SK-N-SH (cell line): ENCODE results near the gene SURF4. TPM values are rescaled to one million over a fixed set of nuclear protein-coding genes. Genes with fewer than 3 reads are reported as not detected.

Source experiments
- CTCF ChIA-PET: fragments of 300-600, 350-600 bp; formaldehyde crosslinking; extraction: SDS; loops from one replicate; lab custom pipeline; 2021; lab: Yijun Ruan, JAX
- POLR2A ChIA-PET: fragments of 350-600 bp; sonication (Branson Sonifier 250); formaldehyde crosslinking; extraction: SDS; loops from one replicate; lab custom pipeline; 2020; ENCODE audit warnings: antibody characterized with exemption, inconsistent platforms; lab: Yijun Ruan, JAX
- DNase-seq: peaks from one replicate; pipeline ENCODE4 v3.0.0; 2012
- H2AFZ ChIP-seq: fragments of 200-600 bp; sonication (generic); 2 replicates; pipeline ENCODE4 v1.8.1; 2016; ENCODE audit warnings: antibody characterized with exemption, mild to moderate bottlenecking, low read depth
- H3F3A ChIP-seq: fragments of 200-600 bp; sonication (generic); replicated peaks from 2 replicates; pipeline ENCODE3; 2016; ENCODE audit warnings: antibody characterized with exemption, mild to moderate bottlenecking; ENCODE audit not compliant: insufficient read depth
- H3K27ac ChIP-seq, 2 experiments: fragments of 200-500 bp in 1 of 2; fragments of 200-600 bp in 1 of 2; sonication (Bioruptor generic) in 1 of 2; sonication (generic), shearing (Covaris generic) in 1 of 2; 2 replicates each; pipeline versions ENCODE4 v1.5.1 to v1.6.1; 2014 to 2016; ENCODE audit warnings: low read depth in 2 of 2, inconsistent platforms in 1 of 2, low read length in 1 of 2, mild to moderate bottlenecking in 1 of 2, mixed read lengths in 1 of 2
- H3K27me3 ChIP-seq: fragments of 200-600 bp; sonication (generic), shearing (Covaris generic); 2 replicates; pipeline ENCODE4 v1.6.1; 2016; ENCODE audit warnings: mixed run types; ENCODE audit not compliant: insufficient read depth
- H3K36me3 ChIP-seq, 2 experiments: fragments of 200-500 bp in 1 of 2; fragments of 200-600 bp in 1 of 2; sonication (Bioruptor generic) in 1 of 2; sonication (generic) in 1 of 2; replicated peaks in 1 of 2; 2 replicates each; pipeline versions ENCODE3 to v1.5.1; 2014 to 2016; ENCODE audit warnings: low read length in 1 of 2, mild to moderate bottlenecking in 1 of 2; ENCODE audit not compliant: insufficient read depth in 2 of 2, control insufficient read depth in 1 of 2
- H3K4me1 ChIP-seq, 2 experiments: fragments of 200-500 bp in 1 of 2; fragments of 200-600 bp in 1 of 2; sonication (Bioruptor generic) in 1 of 2; sonication (generic), shearing (Covaris generic) in 1 of 2; 2 replicates each; pipeline versions ENCODE4 v1.5.1 to v1.6.1; 2014 to 2016; ENCODE audit warnings: low read depth in 1 of 2, low read length in 1 of 2, mixed run types in 1 of 2; ENCODE audit not compliant: insufficient read depth in 2 of 2, control insufficient read depth in 1 of 2
- H3K4me2 ChIP-seq: fragments of 200-600 bp; sonication (generic), shearing (Covaris generic); 2 replicates; pipeline ENCODE4 v1.6.1; 2017; ENCODE audit warnings: mixed run types
- H3K4me3 ChIP-seq, 2 experiments: fragments of 200-500 bp in 1 of 2; fragments of 200-600 bp in 1 of 2; sonication (Bioruptor generic) in 1 of 2; sonication (generic), shearing (Covaris generic) in 1 of 2; 2 replicates each; pipeline versions ENCODE4 v1.5.1 to v1.8.1; 2014 to 2016; ENCODE audit warnings: low read depth in 2 of 2, inconsistent platforms in 1 of 2, low read length in 1 of 2, mild to moderate bottlenecking in 1 of 2, mixed read lengths in 1 of 2, moderate library complexity in 1 of 2
- H3K79me2 ChIP-seq: fragments of 200-600 bp; sonication (generic); 2 replicates; pipeline ENCODE4 v1.8.1; 2017; ENCODE audit warnings: mild to moderate bottlenecking; ENCODE audit not compliant: insufficient read depth
- H3K9ac ChIP-seq: fragments of 200-600 bp; sonication (generic); 2 replicates; pipeline ENCODE4 v1.6.1; 2017; ENCODE audit warnings: mixed run types
- H3K9me2 ChIP-seq: fragments of 200-600 bp; sonication (generic); 2 replicates; pipeline ENCODE4 v1.6.1; 2017; ENCODE audit warnings: mixed run types
- H3K9me3 ChIP-seq: fragments of 200-600 bp; sonication (generic); 2 replicates; pipeline ENCODE4 v1.6.1; 2017; ENCODE audit warnings: mixed run types, mild to moderate bottlenecking, moderate library complexity
- H4K20me1 ChIP-seq: fragments of 200-600 bp; sonication (generic); 2 replicates; pipeline ENCODE4 v1.6.1; 2017; ENCODE audit warnings: mild to moderate bottlenecking, mixed run types; ENCODE audit not compliant: insufficient read depth
- CHD2 ChIP-seq: fragments of 150-350 bp; IDR thresholded peaks from 2 replicates; pipeline ENCODE4 v1.6.1; 2018; ENCODE audit warnings: low read length; ENCODE audit not compliant: partially characterized antibody
- ELF1 ChIP-seq: IDR thresholded peaks from 2 replicates; pipeline ENCODE4 v1.4.0; 2012
- EP300 ChIP-seq, 2 experiments: IDR thresholded peaks; 2 replicates each; pipeline versions ENCODE4 v1.4.0 to v1.6.1; 2012; ENCODE audit warnings: borderline replicate concordance in 1 of 2, low read depth in 1 of 2, low read length in 1 of 2
- EZH2phosphoT487 ChIP-seq: fragments of 200-600 bp; sonication (generic); IDR thresholded peaks from 2 replicates; pipeline ENCODE4 v1.6.1; 2017; ENCODE audit warnings: low read depth, mixed run types, mild to moderate bottlenecking, antibody characterized with exemption, moderate library complexity, borderline replicate concordance
- FOSL2 ChIP-seq: IDR thresholded peaks from 2 replicates; pipeline ENCODE4 v1.4.0; 2012; ENCODE audit warnings: low read depth, mild to moderate bottlenecking, moderate library complexity, borderline replicate concordance
- GABPA ChIP-seq: IDR thresholded peaks from 2 replicates; pipeline ENCODE4 v1.4.0; 2012; ENCODE audit warnings: low read depth, mild to moderate bottlenecking
- GATA2 ChIP-seq: sonication (generic); formaldehyde crosslinking; IDR thresholded peaks from 2 replicates; pipeline ENCODE4 v1.5.0; 2020; ENCODE audit warnings: mild to moderate bottlenecking, missing genetic modification reagents
- JUND ChIP-seq: IDR thresholded peaks from 2 replicates; pipeline ENCODE4 v1.4.0; 2012
- MEF2A ChIP-seq: IDR thresholded peaks from 2 replicates; pipeline ENCODE4 v1.4.0; 2012; ENCODE audit warnings: low read depth, borderline replicate concordance
- MXI1 ChIP-seq: IDR thresholded peaks from 2 replicates; pipeline ENCODE4 v1.6.1; 2012; ENCODE audit warnings: mild to moderate bottlenecking, low read depth, low read length, improper control_type of control experiment
- NFIC ChIP-seq: IDR thresholded peaks from 2 replicates; pipeline ENCODE4 v1.4.0; 2012; ENCODE audit warnings: borderline replicate concordance
- NRF1 ChIP-seq: IDR thresholded peaks from 2 replicates; pipeline ENCODE4 v1.6.1; 2012; ENCODE audit warnings: low read depth, mild to moderate bottlenecking, low read length
- POLR2AphosphoS5 ChIP-seq: IDR thresholded peaks from 2 replicates; pipeline ENCODE4 v1.6.1; 2012; ENCODE audit warnings: low read depth, low read length
- RAD21 ChIP-seq: IDR thresholded peaks from 2 replicates; pipeline ENCODE4 v1.6.1; 2012; ENCODE audit warnings: mild to moderate bottlenecking, low read length
- RCOR1 ChIP-seq: fragments of 150-350 bp; IDR thresholded peaks from 2 replicates; pipeline ENCODE4 v1.6.1; 2017; ENCODE audit warnings: antibody characterized with exemption, low read length
- RFX5 ChIP-seq: IDR thresholded peaks from 2 replicates; pipeline ENCODE4 v1.6.1; 2012; ENCODE audit warnings: mild to moderate bottlenecking, improper control_type of control experiment, low read length
- RXRA ChIP-seq: IDR thresholded peaks from 2 replicates; pipeline ENCODE4 v1.4.0; 2012; ENCODE audit warnings: low read depth, mild to moderate bottlenecking, borderline replicate concordance
- SIN3A ChIP-seq: IDR thresholded peaks from 2 replicates; pipeline ENCODE4 v1.6.1; 2012; ENCODE audit warnings: low read depth, mild to moderate bottlenecking, low read length, moderate library complexity, borderline replicate concordance
- SMC3 ChIP-seq: IDR thresholded peaks from 2 replicates; pipeline ENCODE4 v1.6.1; 2012; ENCODE audit warnings: low read depth, low read length, improper control_type of control experiment
- TAF1 ChIP-seq: IDR thresholded peaks from 2 replicates; pipeline ENCODE4 v1.6.1; 2012; ENCODE audit warnings: low read depth, mild to moderate bottlenecking, low read length, moderate library complexity, borderline replicate concordance
- TCF12 ChIP-seq: IDR thresholded peaks from 2 replicates; pipeline ENCODE4 v1.4.0; 2012
- TEAD4 ChIP-seq: IDR thresholded peaks from 2 replicates; pipeline ENCODE4 v1.4.0; 2012; ENCODE audit warnings: mild to moderate bottlenecking, borderline replicate concordance; ENCODE audit not compliant: insufficient read depth
- YY1 ChIP-seq: IDR thresholded peaks from 2 replicates; pipeline ENCODE4 v1.4.0; 2012; ENCODE audit warnings: low read depth, mild to moderate bottlenecking
- WGBS: methylation state at CpG from one replicate; pipeline ENCODE4 v1.1.6; 2017; ENCODE audit warnings: low lambda C conversion rate; 5-methylcytosine and 5-hydroxymethylcytosine counted together
- polyA plus RNA-seq, 3 experiments: library from polyadenylated mRNA; depleted of rRNA; stranded (reverse); fragments of >200 nt; gene quantifications; 2 replicates each; pipeline ENCODE4 v1.2.3, GENCODE V29; 2012
- TF ChIP-seq, protein P1 (sequence below): fragments of 150-350 bp; IDR thresholded peaks from 2 replicates; pipeline ENCODE4 v1.6.1; 2017; ENCODE audit warnings: antibody characterized with exemption, low read length, low read depth, borderline replicate concordance
- TF ChIP-seq, protein P2 (sequence below): IDR thresholded peaks from 2 replicates; pipeline ENCODE4 v1.4.0; 2012; ENCODE audit warnings: low read depth, borderline replicate concordance
- TF ChIP-seq, protein P3 (sequence below): IDR thresholded peaks from 2 replicates; pipeline ENCODE4 v1.4.0; 2012; ENCODE audit warnings: low read depth
- TF ChIP-seq, protein P4 (sequence below): fragments of 150-350 bp; IDR thresholded peaks from 2 replicates; pipeline ENCODE4 v1.6.1; 2016; ENCODE audit warnings: mild to moderate bottlenecking, low read depth, low read length
- TF ChIP-seq, protein P5 (sequence below): fragments of 200-600 bp; sonication (generic); IDR thresholded peaks from 2 replicates; pipeline ENCODE4 v1.6.1; 2017; ENCODE audit warnings: antibody characterized with exemption, mild to moderate bottlenecking, moderate library complexity

The SURF4 gene
- polyA plus RNA-seq, 1 of the 3 experiments (the other 2 are of a cell fraction) = 165 TPM

DNA sequence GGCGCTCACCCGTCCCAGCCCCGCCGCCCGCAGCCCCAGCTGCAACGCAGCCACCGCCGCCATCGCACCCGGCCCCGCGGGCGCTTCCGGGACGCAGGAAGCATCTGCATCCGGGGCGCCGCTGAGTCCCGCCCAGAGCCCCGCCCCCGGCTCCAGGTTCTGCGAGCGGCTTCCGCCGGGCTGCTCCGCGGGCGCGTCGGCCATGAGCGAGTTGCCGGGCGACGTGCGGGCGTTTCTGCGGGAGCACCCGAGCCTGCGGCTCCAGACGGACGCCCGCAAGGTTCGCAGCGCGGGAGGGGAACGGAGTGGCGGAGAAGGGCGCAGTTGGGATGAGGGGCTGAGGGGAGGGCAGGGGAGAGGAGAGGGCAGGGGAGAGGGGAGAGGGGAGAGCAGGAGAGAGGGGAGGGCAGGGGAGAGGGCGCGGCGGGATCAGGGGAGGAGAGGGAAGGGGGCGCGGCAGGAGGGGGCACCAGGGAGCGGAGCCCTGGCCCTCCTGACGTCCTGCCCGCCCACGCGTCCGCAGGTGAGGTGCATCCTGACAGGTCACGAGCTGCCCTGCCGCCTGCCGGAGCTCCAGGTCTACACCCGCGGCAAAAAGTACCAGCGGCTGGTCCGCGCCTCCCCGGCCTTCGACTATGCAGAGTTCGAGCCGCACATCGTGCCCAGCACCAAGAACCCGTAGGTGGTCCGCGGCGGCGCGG lies 19.3 kb downstream of the SURF4 start, which contains the start of the genes SURF1 and SURF2:
Gene SURF1 (minus strand): TSS at position 97 of the 701 bp plus-strand sequence. CDS start 34 bp downstream, at position 63.
Gene SURF2 (plus strand): TSS at position 160 of the 701 bp plus-strand sequence. CDS start 43 bp downstream, at position 203.
- Histone ChIP-seq H2AFZ (no peak within 1 kb of the TSS), H3K9me2 (no peaks in the 10 kb centered on the region), H3K9ac (peak within 1 kb of the TSS; percentile 79), H3K27ac (peak within 1 kb of the TSS; percentile 34 to 68; a peak in 3 of 4 replicates), H3K79me2 (peaks cover 45% of the 10 kb centered on the region), H3K9me3 (no peaks in the 10 kb centered on the region), H4K20me1 (peaks cover 15% of the 10 kb centered on the region), H3K4me2 (peak within 1 kb of the TSS; percentile 97), H3K4me3 (peak within 1 kb of the TSS; percentile 86 to 90), H3K27me3 (no peaks in the 10 kb centered on the region), H3F3A (peaks cover 27% of the 10 kb centered on the region), H3K36me3 (peaks cover 8 to 57% of the 10 kb centered on the region in 2 experiments), H3K4me1 (peaks cover 13 to 33% of the 10 kb centered on the region in 2 experiments; a peak in 2 of 4 replicates)
- peak; percentile 97 for DNase-seq
- CTCF ChIA-PET = interaction anchor here (0.9 to 1.9 kb wide), 8 partner anchors 9 to 176 kb away, joined by 3 to 7 read pairs (median 4); partner anchors contain the start of genes MED22, RPL7A and SLC2A6
- POLR2A ChIA-PET = interaction anchor here (1.1 to 2.5 kb wide), 4 partner anchors 8 to 19 kb away, joined by 3 to 11 read pairs (median 3); partner anchors contain the start of genes MED22 and RPL7A
- WGBS = 1% methylated on average over 22 of the region's 78 CpGs
- TF ChIP-seq EZH2phosphoT487 = no peak
- TF ChIP-seq SIN3A = peak; percentile 81
- TF ChIP-seq RFX5 = no peak
- no peak for TF ChIP-seq JUND
- TF ChIP-seq MEF2A = no peak
- peak; percentile 84 for TF ChIP-seq GABPA
- TF ChIP-seq TEAD4 = no peak
- peak; percentile 86 for TF ChIP-seq YY1
- TF ChIP-seq RAD21 = no peak
- no peak for TF ChIP-seq RCOR1
- TF ChIP-seq POLR2AphosphoS5 = peak; percentile 83
- TF ChIP-seq, protein P1, sequence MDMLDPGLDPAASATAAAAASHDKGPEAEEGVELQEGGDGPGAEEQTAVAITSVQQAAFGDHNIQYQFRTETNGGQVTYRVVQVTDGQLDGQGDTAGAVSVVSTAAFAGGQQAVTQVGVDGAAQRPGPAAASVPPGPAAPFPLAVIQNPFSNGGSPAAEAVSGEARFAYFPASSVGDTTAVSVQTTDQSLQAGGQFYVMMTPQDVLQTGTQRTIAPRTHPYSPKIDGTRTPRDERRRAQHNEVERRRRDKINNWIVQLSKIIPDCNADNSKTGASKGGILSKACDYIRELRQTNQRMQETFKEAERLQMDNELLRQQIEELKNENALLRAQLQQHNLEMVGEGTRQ = no peak
- TF ChIP-seq CHD2 = peak; percentile 76
- no peak for TF ChIP-seq SMC3
- TF ChIP-seq, protein P2, sequence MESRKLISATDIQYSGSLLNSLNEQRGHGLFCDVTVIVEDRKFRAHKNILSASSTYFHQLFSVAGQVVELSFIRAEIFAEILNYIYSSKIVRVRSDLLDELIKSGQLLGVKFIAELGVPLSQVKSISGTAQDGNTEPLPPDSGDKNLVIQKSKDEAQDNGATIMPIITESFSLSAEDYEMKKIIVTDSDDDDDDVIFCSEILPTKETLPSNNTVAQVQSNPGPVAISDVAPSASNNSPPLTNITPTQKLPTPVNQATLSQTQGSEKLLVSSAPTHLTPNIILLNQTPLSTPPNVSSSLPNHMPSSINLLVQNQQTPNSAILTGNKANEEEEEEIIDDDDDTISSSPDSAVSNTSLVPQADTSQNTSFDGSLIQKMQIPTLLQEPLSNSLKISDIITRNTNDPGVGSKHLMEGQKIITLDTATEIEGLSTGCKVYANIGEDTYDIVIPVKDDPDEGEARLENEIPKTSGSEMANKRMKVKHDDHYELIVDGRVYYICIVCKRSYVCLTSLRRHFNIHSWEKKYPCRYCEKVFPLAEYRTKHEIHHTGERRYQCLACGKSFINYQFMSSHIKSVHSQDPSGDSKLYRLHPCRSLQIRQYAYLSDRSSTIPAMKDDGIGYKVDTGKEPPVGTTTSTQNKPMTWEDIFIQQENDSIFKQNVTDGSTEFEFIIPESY = no peak
- TF ChIP-seq GATA2 = no peak
- TF ChIP-seq, protein P3, sequence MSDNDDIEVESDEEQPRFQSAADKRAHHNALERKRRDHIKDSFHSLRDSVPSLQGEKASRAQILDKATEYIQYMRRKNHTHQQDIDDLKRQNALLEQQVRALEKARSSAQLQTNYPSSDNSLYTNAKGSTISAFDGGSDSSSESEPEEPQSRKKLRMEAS = peak; percentile 43; the same call in 1 of the 2 replicates
- TF ChIP-seq NFIC = no peak
- TF ChIP-seq ELF1 = peak; percentile 65
- no peak for TF ChIP-seq RXRA
- peak; percentile 77 for TF ChIP-seq MXI1
- TF ChIP-seq, protein P4, sequence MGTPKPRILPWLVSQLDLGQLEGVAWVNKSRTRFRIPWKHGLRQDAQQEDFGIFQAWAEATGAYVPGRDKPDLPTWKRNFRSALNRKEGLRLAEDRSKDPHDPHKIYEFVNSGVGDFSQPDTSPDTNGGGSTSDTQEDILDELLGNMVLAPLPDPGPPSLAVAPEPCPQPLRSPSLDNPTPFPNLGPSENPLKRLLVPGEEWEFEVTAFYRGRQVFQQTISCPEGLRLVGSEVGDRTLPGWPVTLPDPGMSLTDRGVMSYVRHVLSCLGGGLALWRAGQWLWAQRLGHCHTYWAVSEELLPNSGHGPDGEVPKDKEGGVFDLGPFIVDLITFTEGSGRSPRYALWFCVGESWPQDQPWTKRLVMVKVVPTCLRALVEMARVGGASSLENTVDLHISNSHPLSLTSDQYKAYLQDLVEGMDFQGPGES = no peak
- TF ChIP-seq EP300 (IDR thresholded peaks at IDR 0.05; ENCODE audit: borderline replicate concordance in 1 of 2, low read depth in 1 of 2, low read length in 1 of 2) = no peak
- TF ChIP-seq NRF1 = no peak
- no peak for TF ChIP-seq TCF12
- no peak for TF ChIP-seq FOSL2
- TF ChIP-seq, protein P5, sequence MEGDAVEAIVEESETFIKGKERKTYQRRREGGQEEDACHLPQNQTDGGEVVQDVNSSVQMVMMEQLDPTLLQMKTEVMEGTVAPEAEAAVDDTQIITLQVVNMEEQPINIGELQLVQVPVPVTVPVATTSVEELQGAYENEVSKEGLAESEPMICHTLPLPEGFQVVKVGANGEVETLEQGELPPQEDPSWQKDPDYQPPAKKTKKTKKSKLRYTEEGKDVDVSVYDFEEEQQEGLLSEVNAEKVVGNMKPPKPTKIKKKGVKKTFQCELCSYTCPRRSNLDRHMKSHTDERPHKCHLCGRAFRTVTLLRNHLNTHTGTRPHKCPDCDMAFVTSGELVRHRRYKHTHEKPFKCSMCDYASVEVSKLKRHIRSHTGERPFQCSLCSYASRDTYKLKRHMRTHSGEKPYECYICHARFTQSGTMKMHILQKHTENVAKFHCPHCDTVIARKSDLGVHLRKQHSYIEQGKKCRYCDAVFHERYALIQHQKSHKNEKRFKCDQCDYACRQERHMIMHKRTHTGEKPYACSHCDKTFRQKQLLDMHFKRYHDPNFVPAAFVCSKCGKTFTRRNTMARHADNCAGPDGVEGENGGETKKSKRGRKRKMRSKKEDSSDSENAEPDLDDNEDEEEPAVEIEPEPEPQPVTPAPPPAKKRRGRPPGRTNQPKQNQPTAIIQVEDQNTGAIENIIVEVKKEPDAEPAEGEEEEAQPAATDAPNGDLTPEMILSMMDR = no peak
- TF ChIP-seq TAF1 = peak; percentile 91
